ENCODE data around the gene AIMP2.

The AIMP2 gene

DNA sequence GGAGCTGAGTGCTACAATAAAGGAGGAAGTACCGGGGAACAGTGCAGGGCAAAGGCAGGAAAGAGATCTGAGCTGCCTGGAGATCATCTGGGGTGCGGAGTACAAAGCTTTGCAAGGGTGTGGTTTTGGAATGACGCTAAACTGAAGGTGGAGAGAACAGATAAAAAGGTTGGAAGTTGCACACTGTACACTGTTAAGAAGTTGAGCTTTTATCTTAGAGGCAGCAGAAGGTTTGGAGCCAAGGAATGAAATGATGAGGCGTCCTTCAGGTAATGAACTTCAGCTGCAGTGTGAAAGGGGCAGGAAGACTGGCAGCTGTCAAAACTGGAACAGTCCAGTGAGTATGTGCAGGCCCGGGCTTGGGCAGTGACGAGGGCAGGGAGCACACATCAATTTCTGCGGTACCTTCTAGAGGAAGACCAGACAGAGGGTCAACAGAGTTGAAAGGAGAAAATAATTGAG is 14.9 kb downstream of the AIMP2 start:
- no peak for TF ChIP-seq CTCF (IDR thresholded peaks at IDR 0.05; ENCODE audit: low read depth, low read length, missing control alignments)
- no peak for DNase-seq (ENCODE audit: extremely low read depth, low read depth)
- H3K4me3 ChIP-seq (replicated peaks; ENCODE audit: low read depth, low read length), result no peak overlapping the region

DNA sequence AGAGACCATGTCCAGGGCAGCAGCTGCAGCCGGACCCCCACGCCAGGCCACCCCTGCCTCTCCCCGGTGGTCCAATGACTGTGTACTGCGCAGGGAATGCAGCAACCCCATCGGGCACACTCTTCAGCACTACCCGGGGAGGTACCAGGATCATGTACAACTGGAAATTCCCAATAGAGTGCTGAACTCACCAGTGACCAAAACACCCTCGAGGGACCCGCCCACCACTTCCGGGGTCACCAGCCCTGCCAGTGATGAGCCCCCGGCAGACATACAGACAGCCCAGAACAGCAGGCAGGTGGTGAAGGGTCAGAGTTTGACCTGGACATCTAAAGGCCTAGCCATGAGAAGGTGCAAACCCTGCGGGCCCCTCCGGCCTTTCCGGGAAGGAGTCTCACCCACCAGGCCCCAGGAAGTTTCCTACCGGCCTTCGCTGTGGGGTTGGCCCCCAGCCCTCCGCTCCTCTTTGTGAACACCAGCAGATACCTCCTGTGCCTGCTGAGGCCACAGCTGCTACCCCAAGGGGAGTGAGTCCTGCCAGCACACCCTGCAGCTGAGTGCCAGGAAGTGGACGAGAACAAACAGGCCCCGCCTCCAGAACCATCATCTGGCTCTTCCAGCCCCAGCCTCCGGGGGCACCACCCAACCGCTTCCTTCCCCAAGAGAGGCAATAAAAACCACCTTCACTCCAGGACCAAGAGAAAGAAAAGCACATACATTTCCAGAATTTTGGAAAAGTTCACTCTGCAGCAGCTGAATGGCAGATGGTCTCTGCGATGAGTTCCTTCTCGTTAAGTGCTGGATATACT is 17.1 kb downstream of the AIMP2 start:
- no peak overlapping the region for H3K4me3 ChIP-seq (replicated peaks; ENCODE audit: low read depth, low read length)
- peak; percentile 47 for TF ChIP-seq CTCF (IDR thresholded peaks at IDR 0.05; ENCODE audit: low read depth, low read length, missing control alignments)
- peak; percentile 31 for DNase-seq (ENCODE audit: extremely low read depth, low read depth)

GRCh38 chr7:6026820-6027311 is 17.8 kb downstream of the AIMP2 start:
- H3K4me3 ChIP-seq (replicated peaks; ENCODE audit: low read depth, low read length), result no peak overlapping the region
- no peak for DNase-seq (ENCODE audit: extremely low read depth, low read depth)
- no peak for TF ChIP-seq CTCF (IDR thresholded peaks at IDR 0.05; ENCODE audit: low read depth, low read length, missing control alignments)

- no peak for DNase-seq (ENCODE audit: extremely low read depth, low read depth)
- no peak overlapping the region for H3K4me3 ChIP-seq (replicated peaks; ENCODE audit: low read depth, low read length)
- no peak for TF ChIP-seq CTCF (IDR thresholded peaks at IDR 0.05; ENCODE audit: low read depth, low read length, missing control alignments)
These were observed 18.8 kb downstream of the AIMP2 start for GRCh38 chr7:6027806-6028365.

DNA sequence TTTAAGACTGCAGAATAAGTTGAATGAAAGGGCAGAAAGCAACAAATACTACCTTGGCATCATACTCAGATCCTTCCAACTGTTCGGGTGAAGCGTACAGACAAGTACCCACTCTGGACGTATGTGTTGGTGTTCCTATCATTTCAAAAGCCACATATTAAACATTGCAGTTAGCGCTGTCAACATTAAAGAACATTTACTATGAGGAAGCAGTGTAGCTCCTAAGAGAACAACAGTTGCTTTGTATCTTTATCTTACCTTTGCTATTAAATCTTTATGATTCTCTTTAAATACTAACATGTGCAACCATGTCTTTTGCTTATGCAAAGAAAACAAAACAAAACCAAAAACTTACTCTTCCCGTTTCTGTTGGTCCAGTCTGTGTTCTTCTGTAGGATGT is 19.5 kb downstream of the AIMP2 start:
- no peak for TF ChIP-seq CTCF (IDR thresholded peaks at IDR 0.05; ENCODE audit: low read depth, low read length, missing control alignments)
- H3K4me3 ChIP-seq (replicated peaks; ENCODE audit: low read depth, low read length), result no peak overlapping the region
- DNase-seq (ENCODE audit: extremely low read depth, low read depth), result no peak

DNA sequence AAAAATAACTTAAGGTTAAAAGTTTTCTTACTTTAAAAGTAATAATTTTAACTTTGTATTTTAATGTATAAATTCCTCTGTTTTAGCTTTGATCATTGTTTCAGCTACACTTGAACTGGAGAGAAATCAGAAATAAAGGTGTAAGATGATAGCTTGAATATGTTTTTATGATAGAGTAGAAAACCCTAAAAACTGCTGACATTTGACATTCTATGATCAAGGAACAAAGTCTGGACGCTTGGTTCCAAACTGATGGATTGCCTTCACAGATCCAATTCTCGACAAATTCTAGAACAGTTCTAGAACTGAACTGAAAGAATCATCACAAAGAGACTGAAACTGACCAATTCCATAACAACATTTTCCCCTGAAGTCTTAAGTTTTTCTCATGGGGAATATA is 21.9 kb downstream of the AIMP2 start, which contains the start of gene ANKRD61:
ANKRD61 (plus strand) TSS at position 389 of the 400 bp plus-strand sequence; CDS start at position 389, 0 bp downstream.
- no peak for TF ChIP-seq CTCF (IDR thresholded peaks at IDR 0.05; ENCODE audit: low read depth, low read length, missing control alignments)
- no peak for DNase-seq (ENCODE audit: extremely low read depth, low read depth)
- no peak within 1 kb of the TSS for H3K4me3 ChIP-seq (replicated peaks; ENCODE audit: low read depth, low read length)

All from HFF-Myc (cell line).